Suprapubic skin (tissue), 4 donors: ENCODE results near the gene CMPK1.

Source experiments
- CTCF ChIP-seq, 2 donors: fragments of 200-600 bp in 1 of 2; fragments of 450-650 bp in 1 of 2; sonication (generic) in 1 of 2; IDR thresholded peaks; one replicate each; pipeline ENCODE4 v1.5.1; 2016 to 2019; ENCODE audit warnings: antibody characterized with exemption in 2 of 2, mild to moderate bottlenecking in 1 of 2, moderate library complexity in 1 of 2
- EP300 ChIP-seq: sonication (generic); formaldehyde crosslinking; IDR thresholded peaks from one replicate; pipeline ENCODE4 v1.6.1; 2017; ENCODE audit warnings: antibody characterized with exemption
- POLR2A ChIP-seq, 2 donors: fragments of 450-650 bp; IDR thresholded peaks; one replicate each; pipeline ENCODE4 v1.6.1; 2017; ENCODE audit warnings: antibody characterized with exemption in 2 of 2, mild to moderate bottlenecking in 2 of 2, moderate library complexity in 2 of 2
- POLR2AphosphoS5 ChIP-seq, 3 donors: sonication (generic); formaldehyde crosslinking; IDR thresholded peaks; one replicate each; pipeline ENCODE4 v1.6.1; 2017; ENCODE audit warnings: antibody characterized with exemption in 3 of 3

DNA sequence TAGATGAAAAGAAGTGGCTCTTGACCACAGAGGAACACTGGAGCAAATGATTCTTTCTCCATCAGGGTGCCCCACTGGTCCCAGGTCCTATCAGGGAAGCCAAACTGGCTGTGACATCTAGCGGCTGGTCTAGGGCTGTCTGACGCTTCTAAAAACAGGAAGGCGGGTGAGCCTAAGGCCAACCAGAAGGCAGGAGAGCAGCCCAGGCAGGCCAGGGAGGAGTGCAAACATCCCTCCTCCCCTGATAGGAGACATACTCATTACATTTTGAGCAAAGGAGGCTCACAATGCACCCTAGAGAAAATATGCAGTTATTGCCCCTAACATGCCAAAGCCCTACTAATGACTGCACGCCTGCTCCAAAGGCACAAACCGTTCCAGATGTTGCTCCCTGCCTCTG, 72.1 kb downstream of the CMPK1 start:
- TF ChIP-seq CTCF (IDR thresholded peaks at IDR 0.05) (no peak), POLR2AphosphoS5 (IDR thresholded peaks at IDR 0.05) (no peak), POLR2A (IDR thresholded peaks at IDR 0.05) (no peak), EP300 (no peak)
